IPS-20b (cell line): ENCODE results near the gene TREML1.

Source experiments
- H3K27ac ChIP-seq: one replicate; pipeline ENCODE4 v1.5.1; 2013; ENCODE audit warnings: low read length
- H3K27me3 ChIP-seq: 2 replicates; pipeline ENCODE4 v1.6.1; 2013; ENCODE audit warnings: mild to moderate bottlenecking, low read length, inconsistent platforms; ENCODE audit not compliant: insufficient read depth
- H3K36me3 ChIP-seq: 2 replicates; pipeline ENCODE4 v1.6.1; 2013; ENCODE audit warnings: low read depth, mild to moderate bottlenecking, inconsistent platforms, low read length, moderate library complexity; ENCODE audit not compliant: insufficient read depth
- H3K4me1 ChIP-seq: 2 replicates; pipeline ENCODE4 v1.6.1; 2013; ENCODE audit warnings: mild to moderate bottlenecking, control low read depth, inconsistent platforms, low read length, moderate library complexity; ENCODE audit not compliant: insufficient read depth
- H3K4me3 ChIP-seq: 2 replicates; pipeline ENCODE4 v1.5.1; 2013; ENCODE audit warnings: mild to moderate bottlenecking, low read length, inconsistent platforms
- H3K9ac ChIP-seq: 2 replicates; pipeline ENCODE4 v1.6.1; 2013; ENCODE audit warnings: low read depth, mild to moderate bottlenecking, inconsistent platforms, low read length, moderate library complexity
- H3K9me3 ChIP-seq: 2 replicates; pipeline ENCODE4 v1.6.1; 2013; ENCODE audit warnings: mild to moderate bottlenecking, low read depth, low read length, inconsistent platforms; ENCODE audit not compliant: insufficient read depth

The TREML1 gene

DNA sequence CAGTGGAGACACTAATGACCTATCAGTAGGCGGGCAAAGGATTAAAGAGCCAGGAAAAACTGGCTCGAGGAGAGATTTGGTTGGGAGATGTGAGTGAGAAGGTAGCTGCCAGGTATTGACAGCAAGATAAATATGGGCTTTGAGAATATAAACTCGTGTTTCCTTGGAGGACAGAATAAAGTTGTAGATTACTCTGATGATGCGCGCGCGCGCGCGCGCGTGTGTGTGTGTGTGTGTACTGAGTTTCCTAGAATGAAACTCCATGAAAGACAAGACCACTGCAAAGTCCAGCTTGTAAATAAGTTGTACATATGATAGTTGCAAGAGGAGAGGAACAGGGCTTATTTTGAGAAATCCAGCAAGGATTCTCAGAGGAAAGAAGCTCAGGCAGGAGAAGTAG is 22.0 kb upstream of the TREML1 start:
- Histone ChIP-seq H3K36me3 (no peaks in the 10 kb centered on the region), H3K9me3 (no peaks in the 10 kb centered on the region), H3K27me3 (no peaks in the 10 kb centered on the region), H3K27ac (no peak overlapping the region), H3K9ac (no peak overlapping the region), H3K4me1 (peaks cover 6% of the 10 kb centered on the region), H3K4me3 (no peak overlapping the region)

DNA sequence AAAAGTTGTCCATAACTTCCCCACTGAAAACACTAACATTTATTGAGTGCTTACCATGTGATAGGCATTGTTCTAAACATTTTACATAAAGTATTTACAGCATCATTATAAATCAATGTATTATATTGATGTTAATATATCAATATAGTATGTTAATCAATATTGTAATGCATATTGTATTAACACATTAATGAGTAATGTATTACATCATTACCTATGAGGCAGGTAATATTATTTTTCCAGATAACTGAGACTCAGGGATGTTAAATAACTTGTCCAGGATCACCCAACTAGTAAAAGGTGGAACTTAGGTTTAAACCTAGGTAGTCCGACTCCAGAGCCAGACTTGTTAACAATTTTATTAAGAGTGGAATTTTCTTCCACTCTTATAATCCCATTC is 20.9 kb upstream of the TREML1 start:
- Histone ChIP-seq H3K4me3 (no peak overlapping the region), H3K27ac (no peak overlapping the region), H3K4me1 (peaks cover 13% of the 10 kb centered on the region), H3K9ac (no peak overlapping the region), H3K27me3 (no peaks in the 10 kb centered on the region), H3K9me3 (no peaks in the 10 kb centered on the region), H3K36me3 (no peaks in the 10 kb centered on the region)

DNA sequence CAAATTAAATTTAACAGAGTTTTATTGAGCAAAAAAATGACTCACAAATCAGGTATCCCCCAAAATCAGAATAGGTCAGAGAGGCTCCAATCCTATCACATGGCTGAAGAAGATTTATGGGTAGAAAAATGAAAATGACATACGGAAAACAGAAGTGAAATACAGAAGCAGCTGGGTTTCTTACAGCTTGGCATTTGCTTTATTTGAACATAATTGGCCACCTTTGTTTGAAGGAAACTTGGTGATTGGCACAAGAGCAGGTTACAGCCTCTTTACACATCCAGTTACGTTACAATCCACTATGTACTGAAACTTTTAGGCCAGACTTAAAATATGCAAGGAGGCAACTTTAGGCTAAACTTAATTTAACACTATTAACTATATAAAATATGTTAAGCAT is 20.5 kb upstream of the TREML1 start:
- Histone ChIP-seq H3K27me3 (no peaks in the 10 kb centered on the region), H3K4me3 (no peak overlapping the region)

DNA sequence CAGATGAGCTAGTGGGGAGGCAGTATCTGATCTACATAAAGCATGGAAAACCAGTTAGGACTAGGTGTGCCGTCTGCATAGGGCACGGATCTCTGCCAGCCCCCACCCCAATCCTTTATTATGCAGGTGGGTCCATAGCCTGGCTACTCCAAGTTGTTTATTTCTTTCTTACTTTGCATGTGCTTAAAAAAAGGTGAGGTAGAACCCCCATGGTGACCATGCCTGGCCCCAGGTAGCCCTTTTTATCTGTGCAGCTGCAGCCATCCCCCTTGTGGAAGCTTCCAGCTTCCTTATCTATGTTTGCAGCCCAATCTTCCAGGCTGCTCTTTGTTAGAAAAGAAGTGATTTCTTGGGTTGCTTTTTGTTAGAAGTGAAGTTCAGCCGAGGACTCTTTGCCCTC is 17.8 kb upstream of the TREML1 start:
- H3K4me3 ChIP-seq = no peak overlapping the region

More for the DNA sequence above, 20.5 kb upstream of the TREML1 start:
- H3K9ac ChIP-seq = no peak overlapping the region
- H3K27ac ChIP-seq = no peak overlapping the region
- peaks cover 13% of the 10 kb centered on the region for H3K4me1 ChIP-seq
- H3K36me3 ChIP-seq = no peaks in the 10 kb centered on the region
- H3K9me3 ChIP-seq = no peaks in the 10 kb centered on the region

DNA sequence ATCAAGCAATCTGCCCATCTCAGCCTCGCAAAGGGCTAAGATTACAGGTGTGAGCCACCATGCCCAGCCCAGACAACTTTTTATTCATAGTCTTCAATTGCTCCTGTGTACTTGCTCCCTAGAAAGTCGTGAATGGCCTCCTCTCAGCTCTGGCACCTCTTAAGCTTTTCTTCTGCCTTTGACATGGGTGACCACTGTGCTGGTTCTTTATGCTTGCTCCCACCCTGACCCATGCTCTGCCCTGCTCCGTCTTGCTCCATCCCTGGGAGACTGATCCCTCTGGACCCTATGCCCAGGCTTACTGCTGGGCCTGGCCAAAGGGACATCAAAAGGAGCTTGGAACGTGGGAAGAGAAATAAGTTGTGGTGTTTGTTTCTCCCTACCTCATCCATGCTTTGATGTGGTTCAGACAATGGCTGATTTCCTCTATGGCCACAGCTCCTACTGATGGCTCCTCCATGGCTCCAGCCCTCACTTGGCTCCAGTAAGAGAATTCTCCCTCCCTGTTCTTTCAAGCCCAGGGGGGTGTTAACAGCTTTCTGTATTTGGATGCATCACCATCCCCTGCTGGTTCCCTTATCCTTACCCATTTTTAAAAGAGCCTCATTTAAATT is 16.5 kb upstream of the TREML1 start:
- no peaks in the 10 kb centered on the region for H3K9me3 ChIP-seq
- peak overlapping the region; percentile 55; the same call in 1 of the 2 replicates for H3K9ac ChIP-seq
- H3K4me3 ChIP-seq = no peak overlapping the region; the same call in 1 of the 2 replicates
- H3K36me3 ChIP-seq = no peaks in the 10 kb centered on the region
- H3K4me1 ChIP-seq = peaks cover 13% of the 10 kb centered on the region
- no peaks in the 10 kb centered on the region for H3K27me3 ChIP-seq
- H3K27ac ChIP-seq = peak overlapping the region; percentile 0

More for the DNA sequence above, 17.8 kb upstream of the TREML1 start:
- peaks cover 13% of the 10 kb centered on the region for H3K4me1 ChIP-seq
- H3K27me3 ChIP-seq = no peaks in the 10 kb centered on the region
- H3K9me3 ChIP-seq = no peaks in the 10 kb centered on the region
- peak overlapping the region; percentile 55; the same call in 1 of the 2 replicates for H3K9ac ChIP-seq
- H3K36me3 ChIP-seq = no peaks in the 10 kb centered on the region
- peak overlapping the region; percentile 27 for H3K27ac ChIP-seq

DNA sequence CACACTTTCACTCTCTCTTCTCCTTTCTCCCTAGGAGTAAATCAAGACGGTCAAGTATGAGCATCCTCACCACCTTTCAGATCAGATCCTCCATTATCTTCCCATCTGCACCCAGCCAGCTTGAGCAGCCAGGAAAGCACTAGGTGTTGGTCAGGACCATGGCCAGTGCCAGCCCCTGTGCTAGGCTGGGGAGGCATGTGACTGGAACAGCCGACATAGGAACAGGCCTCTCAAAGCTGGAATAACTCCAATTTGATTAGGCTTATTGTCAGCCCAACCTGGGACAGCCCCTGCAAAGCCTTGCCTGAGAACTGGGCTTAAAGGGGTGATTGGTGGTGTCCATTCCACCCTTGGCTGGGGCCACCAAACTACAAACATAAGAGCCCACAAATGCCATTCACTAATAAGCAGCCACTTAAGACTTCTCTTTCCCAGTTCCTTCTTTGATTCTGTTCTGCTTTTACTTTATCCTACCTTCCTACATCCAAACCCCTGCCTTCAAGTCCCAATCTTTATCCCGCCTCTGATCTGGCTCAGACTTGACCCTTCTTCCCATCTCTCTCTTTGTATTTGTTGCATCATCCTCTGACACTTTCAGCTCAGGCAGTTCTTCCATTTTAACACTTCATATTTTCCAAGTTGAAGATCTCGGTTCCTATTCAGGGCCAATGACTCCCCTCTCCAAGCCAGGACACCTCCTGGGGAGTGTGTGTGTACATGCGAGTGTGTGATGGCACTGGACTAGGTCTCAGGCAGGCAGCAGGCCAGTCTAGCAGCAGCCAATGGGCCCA is 13.2 kb upstream of the TREML1 start:
- Histone ChIP-seq H3K9ac (no peak overlapping the region), H3K27me3 (no peaks in the 10 kb centered on the region), H3K36me3 (no peaks in the 10 kb centered on the region), H3K9me3 (no peaks in the 10 kb centered on the region), H3K4me3 (no peak overlapping the region), H3K4me1 (peaks cover 13% of the 10 kb centered on the region), H3K27ac (no peak overlapping the region)

DNA sequence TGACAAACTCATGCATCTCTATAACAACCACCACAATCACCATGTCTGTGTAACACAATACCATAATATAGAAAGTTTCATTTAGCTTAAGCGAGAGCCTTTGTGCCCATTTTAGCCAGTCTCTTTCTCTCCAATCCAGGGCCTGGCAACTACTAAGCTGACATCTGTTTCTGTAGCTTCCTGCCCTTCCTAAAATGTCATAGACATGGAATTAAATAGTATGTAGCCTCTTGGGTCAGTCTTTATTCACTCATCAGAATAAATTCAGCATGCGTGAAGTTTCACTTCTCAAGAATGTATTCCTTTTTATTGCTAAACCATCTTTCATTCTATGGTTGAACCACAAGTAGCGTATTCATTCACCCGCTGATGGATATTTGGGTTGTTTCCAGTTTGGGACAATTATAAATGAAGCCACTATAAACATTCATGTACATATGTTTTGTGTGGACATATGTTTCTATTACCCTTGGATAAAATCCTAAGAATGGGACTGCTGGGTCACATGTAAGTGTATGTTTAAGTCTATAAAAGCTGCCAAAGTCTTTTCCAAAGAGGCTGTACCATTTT is 10.5 kb upstream of the TREML1 start:
- Histone ChIP-seq H3K27ac (no peak overlapping the region), H3K4me1 (no peaks in the 10 kb centered on the region), H3K36me3 (no peaks in the 10 kb centered on the region), H3K9me3 (no peaks in the 10 kb centered on the region), H3K4me3 (no peak overlapping the region), H3K9ac (no peak overlapping the region), H3K27me3 (no peaks in the 10 kb centered on the region)

DNA sequence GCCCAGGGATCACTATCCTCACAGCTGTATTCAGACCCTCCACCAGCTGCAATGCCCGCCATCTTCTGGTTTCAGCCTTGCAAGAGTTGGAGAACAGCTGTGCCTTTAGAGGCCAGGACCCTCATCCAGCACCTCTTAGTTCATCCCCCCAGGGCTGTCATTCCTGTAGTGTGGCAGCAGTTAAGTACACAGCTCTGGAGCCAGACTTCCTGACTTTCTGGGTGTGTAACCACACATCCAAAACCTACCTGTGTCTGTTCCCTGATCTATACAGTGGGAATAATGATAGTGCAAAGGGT is 9.2 kb upstream of the TREML1 start:
- H3K27ac ChIP-seq = no peak overlapping the region
- H3K36me3 ChIP-seq = no peaks in the 10 kb centered on the region
- H3K9ac ChIP-seq = no peak overlapping the region
- H3K4me1 ChIP-seq = no peaks in the 10 kb centered on the region
- no peak overlapping the region for H3K4me3 ChIP-seq
- no peaks in the 10 kb centered on the region for H3K9me3 ChIP-seq
- no peaks in the 10 kb centered on the region for H3K27me3 ChIP-seq

DNA sequence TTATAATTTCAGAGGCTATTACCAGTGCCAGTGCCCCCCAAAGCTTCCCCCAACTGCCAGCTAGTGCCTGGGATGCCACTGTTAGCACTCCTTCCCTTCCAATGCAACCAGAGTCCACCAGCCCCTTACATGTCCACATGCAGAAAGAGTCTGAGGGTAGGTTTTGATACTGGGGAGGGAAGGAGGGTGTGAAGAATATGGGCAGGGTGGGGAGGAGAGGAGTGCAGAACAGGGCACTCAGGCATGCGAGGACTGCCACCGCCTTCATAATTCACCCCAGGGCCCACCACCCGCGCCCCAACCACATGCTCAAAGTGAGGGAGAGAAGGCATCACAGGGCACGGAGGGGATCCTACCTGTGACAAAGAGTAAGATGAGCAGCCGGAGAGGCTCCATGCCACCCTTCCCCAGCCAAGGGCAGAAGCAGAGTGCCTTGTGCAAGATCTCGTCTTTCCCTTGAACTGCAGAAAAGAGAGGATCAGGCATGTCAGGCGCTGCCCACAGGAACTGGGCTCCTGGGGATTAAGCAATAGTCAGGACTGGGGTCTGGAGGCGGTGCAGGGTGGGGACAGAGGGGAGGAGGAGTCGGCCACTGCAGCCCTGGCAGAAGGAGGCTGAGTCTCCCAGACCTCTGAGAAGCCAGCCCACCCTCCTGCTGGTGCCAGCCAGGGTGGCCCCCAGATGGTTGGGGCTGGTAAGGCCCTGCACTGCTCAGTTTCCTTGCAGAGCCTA is 8.7 kb upstream of the TREML1 start, which contains the start of gene TREM2:
TSS of gene TREM2 (minus strand) at position 430 of the 732 bp plus-strand sequence. CDS start at position 396, 34 bp downstream.
- H3K9ac ChIP-seq = no peak within 1 kb of the TSS
- H3K9me3 ChIP-seq = no peaks in the 10 kb centered on the region
- H3K4me3 ChIP-seq = no peak within 1 kb of the TSS
- no peak within 1 kb of the TSS for H3K27ac ChIP-seq
- H3K27me3 ChIP-seq = no peaks in the 10 kb centered on the region
- H3K4me1 ChIP-seq = no peaks in the 10 kb centered on the region
- no peaks in the 10 kb centered on the region for H3K36me3 ChIP-seq

DNA sequence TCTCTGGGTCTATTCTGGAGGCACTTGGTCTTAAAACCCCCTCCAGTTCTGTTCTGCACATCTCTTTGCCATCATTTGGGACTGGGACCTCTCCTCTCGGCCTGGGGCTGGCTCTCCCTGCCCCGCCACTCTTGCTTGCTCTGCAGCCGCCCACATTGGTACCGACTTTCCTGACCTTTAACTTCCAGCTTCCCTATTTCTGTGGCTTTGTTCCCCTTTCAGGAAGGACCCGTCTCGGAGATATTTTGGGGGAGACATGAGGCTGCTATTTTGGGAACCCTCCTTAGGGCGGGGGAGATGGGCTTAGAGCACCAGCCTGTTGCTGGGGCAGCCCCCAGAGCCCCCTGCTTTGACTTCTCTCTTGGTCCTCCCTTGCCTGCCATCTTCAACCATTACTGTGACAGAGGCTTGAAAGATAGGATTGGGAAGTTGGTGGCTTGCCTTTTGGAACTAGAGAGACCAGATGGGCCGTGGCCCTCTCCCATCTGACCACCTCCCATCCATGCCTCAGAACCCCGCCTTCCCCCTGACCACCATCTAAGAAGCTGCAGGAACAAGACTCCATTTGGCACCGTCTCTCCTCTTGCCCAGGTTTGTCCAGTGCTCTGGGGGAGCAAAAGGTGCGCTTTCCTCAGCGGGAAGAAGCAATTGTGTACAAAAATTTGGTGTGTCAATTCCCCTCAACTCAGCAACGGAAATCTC is 7.9 kb upstream of the TREML1 start:
- H3K27ac ChIP-seq = no peak overlapping the region
- H3K9ac ChIP-seq = no peak overlapping the region
- no peaks in the 10 kb centered on the region for H3K27me3 ChIP-seq

DNA sequence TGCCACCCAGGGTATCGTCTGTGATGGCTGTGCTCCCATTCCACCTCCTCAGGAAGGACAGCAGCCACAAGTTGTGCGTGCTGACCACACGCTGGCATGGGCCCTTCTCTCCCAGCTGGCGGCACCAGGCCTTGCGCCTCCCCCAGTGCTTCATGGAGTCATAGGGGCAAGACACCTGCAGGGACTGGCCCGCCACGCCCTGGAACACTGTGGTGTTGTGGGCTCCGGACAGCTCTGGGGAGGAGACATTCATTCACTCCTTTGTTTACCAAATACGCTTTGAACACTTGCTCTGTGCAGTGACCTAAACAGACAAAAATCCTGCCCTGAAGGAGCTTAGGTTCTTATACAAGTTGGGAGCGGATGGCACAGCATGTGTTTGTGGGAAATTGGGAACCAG is 7.2 kb upstream of the TREML1 start:
- Histone ChIP-seq H3K4me1 (no peaks in the 10 kb centered on the region), H3K9ac (no peak overlapping the region), H3K27me3 (no peaks in the 10 kb centered on the region), H3K4me3 (no peak overlapping the region), H3K27ac (no peak overlapping the region), H3K36me3 (no peaks in the 10 kb centered on the region), H3K9me3 (no peaks in the 10 kb centered on the region)

More for the DNA sequence above, 7.9 kb upstream of the TREML1 start:
- Histone ChIP-seq H3K4me1 (no peaks in the 10 kb centered on the region), H3K36me3 (no peaks in the 10 kb centered on the region), H3K4me3 (no peak overlapping the region), H3K9me3 (no peaks in the 10 kb centered on the region)
